HG02885 (cell line): Measurements from ENCODE around the gene ANKRD44.
"Not testable (repeated sequence)": the region's sequence is repeated elsewhere in the genome, so short reads cannot be mapped to it uniquely, and the experiment has no call there.

Experiments
- ATAC-seq: cut with Tn5 transposase; IDR thresholded peaks from one replicate; pipeline ENCODE4 v1.9.1; 2021; ENCODE audit warnings: mild to moderate bottlenecking; ENCODE audit not compliant: unreplicated experiment, poor library complexity

ANKRD44 gene

GRCh38 chr2:197071213-197071612 lies 239.4 kb downstream of the ANKRD44 start:
- no peak for ATAC-seq

GRCh38 chr2:197069958-197070357 lies 240.6 kb downstream of the ANKRD44 start:
- no peak for ATAC-seq

- not testable (repeated sequence) for ATAC-seq
Observed at GRCh38 chr2:197062574-197062973, 248.0 kb downstream of the ANKRD44 start.

- no peak for ATAC-seq
Observed at GRCh38 chr2:197059477-197059876, 251.1 kb downstream of the ANKRD44 start.

- no peak for ATAC-seq
Observed at GRCh38 chr2:197058777-197059300, 251.7 kb downstream of the ANKRD44 start.

- no peak for ATAC-seq
Observed at GRCh38 chr2:197057959-197058358, 252.6 kb downstream of the ANKRD44 start.

GRCh38 chr2:197055045-197055444 lies 255.5 kb downstream of the ANKRD44 start:
- ATAC-seq: no peak

- ATAC-seq: no peak
Observed at GRCh38 chr2:197054437-197054836, 256.1 kb downstream of the ANKRD44 start.

GRCh38 chr2:197052356-197052755 lies 258.2 kb downstream of the ANKRD44 start:
- no peak for ATAC-seq

GRCh38 chr2:197045115-197045514 lies 265.5 kb downstream of the ANKRD44 start:
- no peak for ATAC-seq

- ATAC-seq: peak; percentile 53
Observed at GRCh38 chr2:197042739-197043196, 267.8 kb downstream of the ANKRD44 start.

GRCh38 chr2:197037863-197038398 lies 272.6 kb downstream of the ANKRD44 start:
- no peak for ATAC-seq

- ATAC-seq: no peak
Observed at GRCh38 chr2:197035002-197035401, 275.6 kb downstream of the ANKRD44 start.

GRCh38 chr2:197034292-197034691 lies 276.3 kb downstream of the ANKRD44 start:
- no peak for ATAC-seq

GRCh38 chr2:197033222-197033621 lies 277.4 kb downstream of the ANKRD44 start:
- ATAC-seq: no peak

- ATAC-seq: no peak
Observed at GRCh38 chr2:197031803-197032202, 278.8 kb downstream of the ANKRD44 start.

- ATAC-seq: no peak
Observed at GRCh38 chr2:197030090-197030489, 280.5 kb downstream of the ANKRD44 start.

- no peak for ATAC-seq
Observed at GRCh38 chr2:197028633-197029032, 281.9 kb downstream of the ANKRD44 start.

GRCh38 chr2:197028230-197028629 lies 282.4 kb downstream of the ANKRD44 start:
- no peak for ATAC-seq

- ATAC-seq: no peak
Observed at GRCh38 chr2:197024206-197024605, 286.4 kb downstream of the ANKRD44 start.

GRCh38 chr2:197020921-197021320 lies 289.7 kb downstream of the ANKRD44 start:
- ATAC-seq: not testable (repeated sequence)

GRCh38 chr2:197013098-197013497 lies 297.5 kb downstream of the ANKRD44 start:
- ATAC-seq: no peak
